GM23248 (cell line): ENCODE results near the gene RPS6KB2. TPM values are rescaled to one million over a fixed set of nuclear protein-coding genes. Genes with fewer than 3 reads are reported as not detected.

Experiments used
- DNase-seq: peaks from one replicate; pipeline ENCODE4 v3.0.0-alpha.2; 2015
- H2AFZ ChIP-seq: fragments of 200-600 bp; sonication (generic); 2 replicates; pipeline ENCODE4 v1.6.1; 2016; ENCODE audit warnings: antibody characterized with exemption
- H3F3A ChIP-seq: fragments of 200-600 bp; sonication (generic); 2 replicates; pipeline ENCODE4 v1.6.1; 2016; ENCODE audit warnings: mild to moderate bottlenecking, antibody characterized with exemption, mixed run types; ENCODE audit not compliant: insufficient read depth
- H3K27ac ChIP-seq: fragments of 200-600 bp; sonication (generic); 2 replicates; pipeline ENCODE4 v1.5.1; 2016; ENCODE audit warnings: mild to moderate bottlenecking
- H3K27me3 ChIP-seq: fragments of 200-600 bp; sonication (generic); replicated peaks from 2 replicates; pipeline ENCODE4 v1.6.1; 2016; ENCODE audit warnings: mild to moderate bottlenecking; ENCODE audit not compliant: insufficient read depth
- H3K36me3 ChIP-seq: fragments of 200-600 bp; sonication (generic); 2 replicates; pipeline ENCODE4 v1.6.1; 2016; ENCODE audit warnings: low read depth, mild to moderate bottlenecking
- H3K4me1 ChIP-seq: fragments of 200-600 bp; sonication (generic); 2 replicates; pipeline ENCODE4 v1.6.1; 2016; ENCODE audit warnings: mild to moderate bottlenecking; ENCODE audit not compliant: insufficient read depth
- H3K4me2 ChIP-seq: fragments of 200-600 bp; sonication (generic); one replicate; pipeline ENCODE4 v1.6.1; 2016; ENCODE audit warnings: mild to moderate bottlenecking; ENCODE audit not compliant: unreplicated experiment
- H3K4me3 ChIP-seq: fragments of 200-600 bp; sonication (generic); 2 replicates; pipeline ENCODE4 v1.5.1; 2016; ENCODE audit warnings: mild to moderate bottlenecking
- H3K79me2 ChIP-seq: fragments of 200-600 bp; sonication (generic); 2 replicates; pipeline ENCODE4 v1.6.1; 2016; ENCODE audit warnings: mild to moderate bottlenecking; ENCODE audit not compliant: insufficient read depth
- H3K9ac ChIP-seq: fragments of 200-600 bp; sonication (generic); 2 replicates; pipeline ENCODE4 v1.6.1; 2016; ENCODE audit warnings: mild to moderate bottlenecking
- H3K9me2 ChIP-seq: fragments of 200-600 bp; sonication (generic); 2 replicates; pipeline ENCODE4 v1.6.1; 2016; ENCODE audit warnings: mixed run types, mild to moderate bottlenecking, moderate library complexity; ENCODE audit not compliant: insufficient read depth
- H3K9me3 ChIP-seq: fragments of 200-600 bp; sonication (generic); one replicate; pipeline ENCODE4 v1.6.1; 2017; ENCODE audit warnings: low read depth
- H4K20me1 ChIP-seq: fragments of 200-600 bp; sonication (generic); 2 replicates; pipeline ENCODE4 v1.6.0; 2016; ENCODE audit not compliant: insufficient read depth
- EZH2 ChIP-seq: fragments of 200-600 bp; sonication (generic); IDR thresholded peaks from 2 replicates; pipeline ENCODE4 v1.6.1; 2018; ENCODE audit warnings: antibody characterized with exemption, mild to moderate bottlenecking; ENCODE audit not compliant: insufficient read depth, poor library complexity, severe bottlenecking
- EZH2phosphoT487 ChIP-seq: fragments of 200-600 bp; sonication (generic); IDR thresholded peaks from 2 replicates; pipeline ENCODE4 v1.6.1; 2018; ENCODE audit warnings: antibody characterized with exemption, moderate library complexity, mild to moderate bottlenecking, low read depth; ENCODE audit not compliant: insufficient read depth
- WGBS, 2 experiments: methylation state at CpG; one replicate each; pipeline ENCODE4 v1.1.6; 2015 to 2017; ENCODE audit warnings: low lambda C conversion rate in 2 of 2, low coverage in 1 of 2; ENCODE audit errors: missing lambda C conversion rate in 2 of 2; 5-methylcytosine and 5-hydroxymethylcytosine counted together
- in situ Hi-C: fragments of 300-500 bp; cut with MboI; formaldehyde crosslinking; loops from 2 replicates; pipeline ENCODE4 v1.15.0; 2020
- polyA plus RNA-seq: library from polyadenylated mRNA; unstranded; fragments of >200 nt; fragmentation: Nextera tagmentation; extraction: Ambion mirVana; gene quantifications from 2 replicates; pipeline ENCODE4 v1.2.1, GENCODE V29; 2016
- total RNA-seq: library from RNA; depleted of rRNA; stranded (reverse); fragments of >200 nt; shearing (Covaris generic); gene quantifications from 2 replicates; pipeline ENCODE4 v1.2.3, GENCODE V29; 2014

Gene RPS6KB2
- total and polyA plus RNA-seq, 2 experiments from 2014 or later = 52.3 to 68.0 TPM

GRCh38 chr11:67392183-67392715 is 36.0 kb upstream of the RPS6KB2 start:
- H3K4me3 ChIP-seq = peak overlapping the region; percentile 90
- no peaks in the 10 kb centered on the region for H3K36me3 ChIP-seq
- no peaks in the 10 kb centered on the region for H3F3A ChIP-seq
- peak overlapping the region; percentile 94 for H3K9ac ChIP-seq
- H3K4me2 ChIP-seq = peak overlapping the region; percentile 99
- WGBS, 2 experiments = 7 to 11% methylated on average over 16 to 29 of the region's 31 CpGs
- TF ChIP-seq EZH2 = no peak
- TF ChIP-seq EZH2phosphoT487 = no peak
- peaks cover 24% of the 10 kb centered on the region for H3K79me2 ChIP-seq
- no peaks in the 10 kb centered on the region for H4K20me1 ChIP-seq
- no peaks in the 10 kb centered on the region for H3K9me2 ChIP-seq
- H2AFZ ChIP-seq = peak overlapping the region; percentile 93
- H3K9me3 ChIP-seq = no peaks in the 10 kb centered on the region
- DNase-seq = peak; percentile 65
- no peak overlapping the region for H3K27ac ChIP-seq
- in situ Hi-C loops = no loop called here
- no peaks in the 10 kb centered on the region for H3K27me3 ChIP-seq
- H3K4me1 ChIP-seq = peaks cover 4% of the 10 kb centered on the region; the same call in 1 of the 2 replicates

- 92% methylated on average over 18 of the region's 18 CpGs for WGBS, 2 experiments
- H3K27ac ChIP-seq = no peak overlapping the region
- H3K9ac ChIP-seq = no peak overlapping the region
- no peaks in the 10 kb centered on the region for H3K27me3 ChIP-seq
- no peaks in the 10 kb centered on the region for H3F3A ChIP-seq
- TF ChIP-seq EZH2 (no peak), EZH2phosphoT487 (no peak)
- H3K9me2 ChIP-seq = no peaks in the 10 kb centered on the region
- H3K4me1 ChIP-seq = peaks cover 4% of the 10 kb centered on the region; the same call in 1 of the 2 replicates
- H3K4me2 ChIP-seq = no peak overlapping the region
- H4K20me1 ChIP-seq = no peaks in the 10 kb centered on the region
- DNase-seq = no peak
- H3K9me3 ChIP-seq = no peaks in the 10 kb centered on the region
- no peak overlapping the region for H3K4me3 ChIP-seq
- no peak overlapping the region for H2AFZ ChIP-seq
- in situ Hi-C loops = no loop called here
- H3K79me2 ChIP-seq = peaks cover 24% of the 10 kb centered on the region
- peaks cover 7% of the 10 kb centered on the region; the same call in 1 of the 2 replicates for H3K36me3 ChIP-seq
Observed at GRCh38 chr11:67393437-67393836, 34.9 kb upstream of the RPS6KB2 start.

DNA sequence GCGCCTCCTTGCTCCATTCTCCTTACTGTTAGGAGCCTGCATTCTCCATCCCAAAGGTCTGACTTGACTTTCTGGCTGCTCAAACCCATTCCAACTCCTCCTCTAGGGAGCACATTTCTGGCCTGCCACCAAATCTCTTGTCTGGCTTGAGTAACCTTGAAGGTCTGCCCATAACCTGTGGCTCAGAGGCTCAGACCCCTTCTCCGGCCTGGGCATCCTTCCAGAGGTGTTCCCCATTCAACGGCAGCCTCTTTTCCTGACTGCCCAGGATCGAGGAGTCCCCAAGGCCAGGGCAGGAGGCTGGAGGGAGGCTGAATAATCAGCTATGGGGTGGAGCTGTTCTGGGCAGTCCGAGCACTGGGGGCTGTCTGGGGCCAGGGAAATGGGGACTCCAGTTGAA is 34.3 kb upstream of the RPS6KB2 start:
- Histone ChIP-seq H3K9me3 (no peaks in the 10 kb centered on the region), H3F3A (no peaks in the 10 kb centered on the region), H3K4me1 (peaks cover 4% of the 10 kb centered on the region; the same call in 1 of the 2 replicates), H3K27ac (no peak overlapping the region), H3K9ac (no peak overlapping the region), H3K9me2 (no peaks in the 10 kb centered on the region), H3K36me3 (peaks cover 7% of the 10 kb centered on the region; the same call in 1 of the 2 replicates), H3K4me2 (no peak overlapping the region), H2AFZ (no peak overlapping the region), H3K27me3 (no peaks in the 10 kb centered on the region), H4K20me1 (no peaks in the 10 kb centered on the region), H3K4me3 (no peak overlapping the region), H3K79me2 (peaks cover 24% of the 10 kb centered on the region)
- in situ Hi-C loops = no loop called here
- WGBS, 2 experiments = 83 to 89% methylated on average over 5 of the region's 5 CpGs
- DNase-seq = no peak
- TF ChIP-seq EZH2phosphoT487 (no peak), EZH2 (no peak)

GRCh38 chr11:67395555-67396258 is 32.6 kb upstream of the RPS6KB2 start:
- TF ChIP-seq EZH2 (no peak), EZH2phosphoT487 (no peak)
- H3K79me2 ChIP-seq = peaks cover 33% of the 10 kb centered on the region
- in situ Hi-C loops = no loop called here
- H4K20me1 ChIP-seq = no peaks in the 10 kb centered on the region
- 87 to 91% methylated on average over 18 to 19 of the region's 19 CpGs for WGBS, 2 experiments
- peaks cover 7% of the 10 kb centered on the region; the same call in 1 of the 2 replicates for H3K36me3 ChIP-seq
- H3K4me1 ChIP-seq = peaks cover 4% of the 10 kb centered on the region
- H3K9ac ChIP-seq = no peak overlapping the region
- DNase-seq = no peak
- no peaks in the 10 kb centered on the region for H3K9me2 ChIP-seq
- H3K4me3 ChIP-seq = no peak overlapping the region
- H3K9me3 ChIP-seq = no peaks in the 10 kb centered on the region
- no peak overlapping the region for H2AFZ ChIP-seq
- no peaks in the 10 kb centered on the region for H3F3A ChIP-seq
- no peaks in the 10 kb centered on the region for H3K27me3 ChIP-seq
- H3K4me2 ChIP-seq = no peak overlapping the region
- H3K27ac ChIP-seq = no peak overlapping the region
